GM21515 (cell line): ENCODE results near the gene HECTD4.

Experiments
- ATAC-seq: cut with Tn5 transposase; IDR thresholded peaks from one replicate; pipeline ENCODE4 v1.9.1; 2021; ENCODE audit not compliant: unreplicated experiment

Gene HECTD4

GRCh38 chr12:112183141-112184021 is 198.8 kb downstream of the HECTD4 start:
- ATAC-seq = no peak

- ATAC-seq = no peak
Observed at GRCh38 chr12:112182499-112182898, 199.7 kb downstream of the HECTD4 start.

- ATAC-seq = no peak
Observed at GRCh38 chr12:112180422-112180821, 201.8 kb downstream of the HECTD4 start.

- no peak for ATAC-seq
Observed at GRCh38 chr12:112179916-112180315, 202.3 kb downstream of the HECTD4 start.

GRCh38 chr12:112179341-112179740 is 202.9 kb downstream of the HECTD4 start:
- ATAC-seq = no peak

GRCh38 chr12:112178796-112179195 is 203.4 kb downstream of the HECTD4 start:
- no peak for ATAC-seq

GRCh38 chr12:112176321-112177010 is 205.8 kb downstream of the HECTD4 start:
- ATAC-seq = no peak

GRCh38 chr12:112175361-112176155 is 206.7 kb downstream of the HECTD4 start:
- ATAC-seq = no peak

GRCh38 chr12:112172556-112173324 is 209.5 kb downstream of the HECTD4 start:
- no peak for ATAC-seq

GRCh38 chr12:112170971-112171596 is 211.1 kb downstream of the HECTD4 start:
- no peak for ATAC-seq

- no peak for ATAC-seq
Observed at GRCh38 chr12:112170376-112170775, 211.9 kb downstream of the HECTD4 start.

GRCh38 chr12:112169966-112170365 is 212.3 kb downstream of the HECTD4 start:
- ATAC-seq = no peak

- no peak for ATAC-seq
Observed at GRCh38 chr12:112169161-112169872, 212.9 kb downstream of the HECTD4 start.

GRCh38 chr12:112168561-112168971 is 213.7 kb downstream of the HECTD4 start:
- ATAC-seq = no peak

GRCh38 chr12:112167718-112168525 is 214.3 kb downstream of the HECTD4 start:
- ATAC-seq = no peak

GRCh38 chr12:112167031-112167461 is 215.2 kb downstream of the HECTD4 start:
- ATAC-seq = no peak

- ATAC-seq = no peak
Observed at GRCh38 chr12:112166051-112167015, 215.9 kb downstream of the HECTD4 start.

GRCh38 chr12:112165624-112166023 is 216.6 kb downstream of the HECTD4 start:
- no peak for ATAC-seq
